AG04450 (cell line): ENCODE measurements around the gene M6PR. TPM values are rescaled to one million over a fixed set of nuclear protein-coding genes. Genes with fewer than 3 reads are reported as not detected.

Experiments
- CTCF ChIA-PET: fragments of 300-600, 350-600 bp; formaldehyde crosslinking; extraction: SDS; loops from one replicate; lab custom pipeline; 2022; ENCODE audit warnings: antibody characterized with exemption, inconsistent platforms; lab: Charles Lee
- POLR2A ChIA-PET: fragments of 350-600 bp; formaldehyde crosslinking; extraction: SDS; loops from one replicate; lab custom pipeline; 2021; ENCODE audit warnings: antibody characterized with exemption, inconsistent platforms; lab: Yijun Ruan, JAX
- DNase-seq: peaks from one replicate; pipeline ENCODE4 v3.0.0-alpha.2; 2011; ENCODE audit warnings: low read depth, low spot score
- H3K27ac ChIP-seq: one replicate; pipeline ENCODE4 v1.5.1; 2012; ENCODE audit warnings: low read depth, low read length, control low read depth
- H3K27me3 ChIP-seq: one replicate; pipeline ENCODE4 v1.6.0; 2012; ENCODE audit warnings: low read length; ENCODE audit not compliant: control insufficient read depth, insufficient read depth
- H3K4me3 ChIP-seq: 2 replicates; pipeline ENCODE4 v1.5.1; 2011; ENCODE audit warnings: mild to moderate bottlenecking, low read depth, low read length, control low read depth
- H3K9me3 ChIP-seq: 2 replicates; pipeline ENCODE4 v1.5.1; 2012; ENCODE audit warnings: low read length; ENCODE audit not compliant: control insufficient read depth, insufficient read depth
- polyA plus RNA-seq: library from polyadenylated mRNA; depleted of rRNA; stranded (reverse); fragments of >200 nt; gene quantifications from 2 replicates; pipeline ENCODE4 v1.2.3, GENCODE V29; 2011
- TF ChIP-seq, protein P1 (sequence below): IDR thresholded peaks from 2 replicates; pipeline ENCODE4 v1.5.1; 2011; ENCODE audit warnings: low read depth, low read length, control low read depth, inconsistent platforms

M6PR gene
- polyA plus RNA-seq, 1 experiment: 106 TPM

- Histone ChIP-seq H3K4me3 (no peak overlapping the region), H3K27ac (no peak overlapping the region), H3K9me3 (peaks cover 3% of the 10 kb centered on the region; the same call in 1 of the 2 replicates), H3K27me3 (no peaks in the 10 kb centered on the region)
- TF ChIP-seq, protein P1, sequence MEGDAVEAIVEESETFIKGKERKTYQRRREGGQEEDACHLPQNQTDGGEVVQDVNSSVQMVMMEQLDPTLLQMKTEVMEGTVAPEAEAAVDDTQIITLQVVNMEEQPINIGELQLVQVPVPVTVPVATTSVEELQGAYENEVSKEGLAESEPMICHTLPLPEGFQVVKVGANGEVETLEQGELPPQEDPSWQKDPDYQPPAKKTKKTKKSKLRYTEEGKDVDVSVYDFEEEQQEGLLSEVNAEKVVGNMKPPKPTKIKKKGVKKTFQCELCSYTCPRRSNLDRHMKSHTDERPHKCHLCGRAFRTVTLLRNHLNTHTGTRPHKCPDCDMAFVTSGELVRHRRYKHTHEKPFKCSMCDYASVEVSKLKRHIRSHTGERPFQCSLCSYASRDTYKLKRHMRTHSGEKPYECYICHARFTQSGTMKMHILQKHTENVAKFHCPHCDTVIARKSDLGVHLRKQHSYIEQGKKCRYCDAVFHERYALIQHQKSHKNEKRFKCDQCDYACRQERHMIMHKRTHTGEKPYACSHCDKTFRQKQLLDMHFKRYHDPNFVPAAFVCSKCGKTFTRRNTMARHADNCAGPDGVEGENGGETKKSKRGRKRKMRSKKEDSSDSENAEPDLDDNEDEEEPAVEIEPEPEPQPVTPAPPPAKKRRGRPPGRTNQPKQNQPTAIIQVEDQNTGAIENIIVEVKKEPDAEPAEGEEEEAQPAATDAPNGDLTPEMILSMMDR: no peak
- ChIA-PET CTCF (no interaction called here), POLR2A (no interaction called here)
- DNase-seq: no peak
These were observed 30.7 kb upstream of the M6PR start for GRCh38 chr12:8980137-8980536.

- CTCF ChIA-PET: no interaction called here
These were observed 21.0 kb upstream of the M6PR start for GRCh38 chr12:8970432-8970831.

DNA sequence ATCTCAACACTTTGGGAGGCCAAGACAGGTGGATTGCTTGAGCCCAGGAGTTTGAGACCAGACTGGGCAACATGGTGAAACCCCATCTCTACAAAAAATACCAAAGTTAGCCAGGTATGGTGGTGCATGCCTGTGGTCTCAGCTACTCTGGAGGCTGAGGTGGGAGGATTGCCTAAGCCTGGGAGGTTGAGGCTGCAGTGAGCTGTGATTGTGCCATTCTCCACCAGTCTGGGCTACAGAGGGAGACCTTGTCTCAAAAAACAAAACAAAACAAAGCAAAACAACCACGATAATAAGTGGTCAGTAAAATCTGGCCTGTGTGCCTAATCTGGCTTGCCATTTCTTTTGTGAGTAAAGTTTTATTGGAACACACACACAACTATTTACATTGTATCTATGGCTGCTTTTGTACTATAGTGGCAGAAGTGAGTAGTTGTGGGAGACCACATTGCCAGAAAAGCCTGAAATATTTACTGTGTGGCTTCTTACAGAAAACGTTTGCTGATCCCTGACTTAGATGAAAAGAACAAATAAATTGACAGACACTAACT is 20.5 kb upstream of the M6PR start:
- ChIA-PET CTCF (no interaction called here), POLR2A (no interaction called here)
- TF ChIP-seq, protein P1: no peak
- Histone ChIP-seq H3K9me3 (peaks cover 5% of the 10 kb centered on the region), H3K27ac (no peak overlapping the region), H3K27me3 (no peaks in the 10 kb centered on the region), H3K4me3 (no peak overlapping the region)
- DNase-seq: no peak

More at GRCh38 chr12:8970432-8970831, 21.0 kb upstream of the M6PR start:
- TF ChIP-seq, protein P1: no peak
- DNase-seq: no peak
- POLR2A ChIA-PET: no interaction called here
- H3K9me3 ChIP-seq: peaks cover 5% of the 10 kb centered on the region
- H3K4me3 ChIP-seq: no peak overlapping the region
- no peaks in the 10 kb centered on the region for H3K27me3 ChIP-seq
- no peak overlapping the region for H3K27ac ChIP-seq

DNA sequence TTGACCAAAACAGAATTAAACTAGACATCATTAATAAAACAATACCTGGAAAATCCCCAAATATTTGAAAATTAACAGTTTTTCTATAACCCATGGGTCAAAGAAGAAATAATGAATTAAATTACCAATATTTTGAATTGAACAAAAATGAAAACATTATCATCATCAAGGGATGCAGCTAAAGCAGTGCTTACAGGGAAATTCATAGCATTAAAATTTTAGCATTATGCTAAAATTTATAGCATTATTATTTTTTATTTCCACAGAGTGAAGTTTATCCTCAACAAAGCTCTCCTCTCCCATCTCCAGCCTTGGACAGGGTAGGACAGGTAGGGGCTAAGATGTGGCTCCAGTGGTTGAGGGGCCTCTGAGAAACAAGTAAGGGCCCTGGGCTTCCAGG is 19.3 kb upstream of the M6PR start:
- H3K27ac ChIP-seq: no peak overlapping the region
- POLR2A ChIA-PET: no interaction called here

DNA sequence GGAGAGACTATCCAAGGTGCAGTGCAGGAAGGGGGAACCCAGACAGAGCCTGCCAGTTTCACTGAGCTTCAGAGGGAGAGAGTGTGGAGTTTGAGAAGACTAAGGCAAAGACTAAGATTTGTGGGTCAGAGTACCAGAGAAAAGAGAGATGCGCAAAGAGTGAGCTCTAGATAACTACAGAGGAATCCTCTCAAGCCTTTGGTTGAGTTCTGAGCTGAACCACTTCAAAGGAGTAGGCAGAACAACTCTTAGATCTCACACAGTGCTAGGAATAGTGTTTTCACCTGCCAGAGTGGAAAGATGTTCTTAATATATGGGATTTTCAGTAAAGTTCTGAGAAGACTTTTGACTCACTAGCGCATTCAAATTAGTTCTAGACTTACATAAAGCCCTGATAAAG is 10.7 kb upstream of the M6PR start:
- ChIA-PET POLR2A (no interaction called here), CTCF (interaction anchor here (0.7 to 1.2 kb wide), 2 partner anchors 11 to 78 kb away, joined by 3 read pairs; no protein-coding TSS in a partner anchor)
- H3K27ac ChIP-seq: no peak overlapping the region
- H3K9me3 ChIP-seq: peaks cover 5% of the 10 kb centered on the region; the same call in 1 of the 2 replicates
- no peak for DNase-seq
- H3K4me3 ChIP-seq: no peak overlapping the region
- H3K27me3 ChIP-seq: no peaks in the 10 kb centered on the region
- TF ChIP-seq, protein P1: no peak

More for the DNA sequence above, 19.3 kb upstream of the M6PR start:
- Histone ChIP-seq H3K4me3 (no peak overlapping the region), H3K9me3 (peaks cover 5% of the 10 kb centered on the region), H3K27me3 (no peaks in the 10 kb centered on the region)
- DNase-seq: no peak
- TF ChIP-seq, protein P1: no peak
- CTCF ChIA-PET: no interaction called here
